Measurements from ENCODE around the gene ANKS1A.

ANKS1A gene

GRCh38 chr6:34858681-34859080, 30.4 kb upstream of the ANKS1A start:
- H3K4me1 ChIP-seq (ENCODE audit: control insufficient read depth, low read length): no peaks in the 10 kb centered on the region
- H3K9me3 ChIP-seq (ENCODE audit: control insufficient read depth, insufficient read depth, low read length): no peaks in the 10 kb centered on the region
- H3K36me3 ChIP-seq (ENCODE audit: control insufficient read depth, low read length): peaks cover 60% of the 10 kb centered on the region
- H3K27ac ChIP-seq (ENCODE audit: low read depth, low read length): no peak overlapping the region
- no peak for TF ChIP-seq EZH2phosphoT487 (IDR thresholded peaks at IDR 0.05; ENCODE audit: borderline replicate concordance, low read length)
- TF ChIP-seq CTCF (IDR thresholded peaks at IDR 0.05; ENCODE audit: low read depth, low read length, poor library complexity, severe bottlenecking): no peak
- H3K9me2 ChIP-seq (replicated peaks; ENCODE audit: control insufficient read depth, low read length): no peaks in the 10 kb centered on the region
- H3K79me2 ChIP-seq (ENCODE audit: control insufficient read depth, low read length): no peaks in the 10 kb centered on the region
- no peak overlapping the region for H3K4me2 ChIP-seq (ENCODE audit: low read length)
- H3F3A ChIP-seq (ENCODE audit: control insufficient read depth, insufficient read depth): no peaks in the 10 kb centered on the region
- H4K20me1 ChIP-seq (ENCODE audit: control insufficient read depth, insufficient read depth, low read depth, low read length): no peaks in the 10 kb centered on the region
- H3K27me3 ChIP-seq (ENCODE audit: control insufficient read depth, low read length): no peaks in the 10 kb centered on the region
- no peak overlapping the region for H3K4me3 ChIP-seq (ENCODE audit: low read length)

GRCh38 chr6:34859951-34860350, 29.1 kb upstream of the ANKS1A start:
- H3K27me3 ChIP-seq (ENCODE audit: control insufficient read depth, low read length): no peaks in the 10 kb centered on the region
- H3K4me1 ChIP-seq (ENCODE audit: control insufficient read depth, low read length): no peaks in the 10 kb centered on the region
- no peaks in the 10 kb centered on the region for H3K9me2 ChIP-seq (replicated peaks; ENCODE audit: control insufficient read depth, low read length)
- H3K36me3 ChIP-seq (ENCODE audit: control insufficient read depth, low read length): peaks cover 66% of the 10 kb centered on the region
- H4K20me1 ChIP-seq (ENCODE audit: control insufficient read depth, insufficient read depth, low read depth, low read length): no peaks in the 10 kb centered on the region
- no peak overlapping the region for H3K4me3 ChIP-seq (ENCODE audit: low read length)
- no peak overlapping the region for H3K4me2 ChIP-seq (ENCODE audit: low read length)
- no peaks in the 10 kb centered on the region for H3F3A ChIP-seq (ENCODE audit: control insufficient read depth, insufficient read depth)
- H3K9me3 ChIP-seq (ENCODE audit: control insufficient read depth, insufficient read depth, low read length): no peaks in the 10 kb centered on the region
- no peak overlapping the region for H3K27ac ChIP-seq (ENCODE audit: low read depth, low read length)
- TF ChIP-seq CTCF (IDR thresholded peaks at IDR 0.05; ENCODE audit: low read depth, low read length, poor library complexity, severe bottlenecking) (no peak), EZH2phosphoT487 (IDR thresholded peaks at IDR 0.05; ENCODE audit: borderline replicate concordance, low read length) (no peak)
- H3K79me2 ChIP-seq (ENCODE audit: control insufficient read depth, low read length): no peaks in the 10 kb centered on the region

GRCh38 chr6:34860776-34861175, 28.3 kb upstream of the ANKS1A start:
- no peaks in the 10 kb centered on the region for H3K4me1 ChIP-seq (ENCODE audit: control insufficient read depth, low read length)
- no peaks in the 10 kb centered on the region for H3K79me2 ChIP-seq (ENCODE audit: control insufficient read depth, low read length)
- no peak overlapping the region for H3K27ac ChIP-seq (ENCODE audit: low read depth, low read length)
- no peaks in the 10 kb centered on the region for H3K9me2 ChIP-seq (replicated peaks; ENCODE audit: control insufficient read depth, low read length)
- no peak overlapping the region for H3K4me3 ChIP-seq (ENCODE audit: low read length)
- H4K20me1 ChIP-seq (ENCODE audit: control insufficient read depth, insufficient read depth, low read depth, low read length): no peaks in the 10 kb centered on the region
- H3K27me3 ChIP-seq (ENCODE audit: control insufficient read depth, low read length): no peaks in the 10 kb centered on the region
- no peak overlapping the region for H3K4me2 ChIP-seq (ENCODE audit: low read length)
- peaks cover 3% of the 10 kb centered on the region; the same call in 1 of the 2 replicates for H3F3A ChIP-seq (ENCODE audit: control insufficient read depth, insufficient read depth)
- H3K36me3 ChIP-seq (ENCODE audit: control insufficient read depth, low read length): peaks cover 65% of the 10 kb centered on the region
- H3K9me3 ChIP-seq (ENCODE audit: control insufficient read depth, insufficient read depth, low read length): no peaks in the 10 kb centered on the region
- no peak for TF ChIP-seq CTCF (IDR thresholded peaks at IDR 0.05; ENCODE audit: low read depth, low read length, poor library complexity, severe bottlenecking)
- TF ChIP-seq EZH2phosphoT487 (IDR thresholded peaks at IDR 0.05; ENCODE audit: borderline replicate concordance, low read length): no peak

- H3K27ac ChIP-seq (ENCODE audit: low read depth, low read length): no peak overlapping the region
- H3F3A ChIP-seq (ENCODE audit: control insufficient read depth, insufficient read depth): peaks cover 6% of the 10 kb centered on the region; the same call in 1 of the 2 replicates
- H3K4me1 ChIP-seq (ENCODE audit: control insufficient read depth, low read length): no peaks in the 10 kb centered on the region
- H3K4me3 ChIP-seq (ENCODE audit: low read length): no peak overlapping the region
- TF ChIP-seq CTCF (IDR thresholded peaks at IDR 0.05; ENCODE audit: low read depth, low read length, poor library complexity, severe bottlenecking): no peak
- no peak for TF ChIP-seq EZH2phosphoT487 (IDR thresholded peaks at IDR 0.05; ENCODE audit: borderline replicate concordance, low read length)
- no peaks in the 10 kb centered on the region for H3K9me3 ChIP-seq (ENCODE audit: control insufficient read depth, insufficient read depth, low read length)
- no peaks in the 10 kb centered on the region for H4K20me1 ChIP-seq (ENCODE audit: control insufficient read depth, insufficient read depth, low read depth, low read length)
- peaks cover 44% of the 10 kb centered on the region for H3K36me3 ChIP-seq (ENCODE audit: control insufficient read depth, low read length)
- no peaks in the 10 kb centered on the region for H3K27me3 ChIP-seq (ENCODE audit: control insufficient read depth, low read length)
- no peaks in the 10 kb centered on the region for H3K9me2 ChIP-seq (replicated peaks; ENCODE audit: control insufficient read depth, low read length)
- H3K79me2 ChIP-seq (ENCODE audit: control insufficient read depth, low read length): no peaks in the 10 kb centered on the region
- no peak overlapping the region for H3K4me2 ChIP-seq (ENCODE audit: low read length)
These were observed 25.0 kb upstream of the ANKS1A start for GRCh38 chr6:34864007-34864406.
